Measurements from ENCODE around the gene MYCBP2.

MYCBP2 gene

DNA sequence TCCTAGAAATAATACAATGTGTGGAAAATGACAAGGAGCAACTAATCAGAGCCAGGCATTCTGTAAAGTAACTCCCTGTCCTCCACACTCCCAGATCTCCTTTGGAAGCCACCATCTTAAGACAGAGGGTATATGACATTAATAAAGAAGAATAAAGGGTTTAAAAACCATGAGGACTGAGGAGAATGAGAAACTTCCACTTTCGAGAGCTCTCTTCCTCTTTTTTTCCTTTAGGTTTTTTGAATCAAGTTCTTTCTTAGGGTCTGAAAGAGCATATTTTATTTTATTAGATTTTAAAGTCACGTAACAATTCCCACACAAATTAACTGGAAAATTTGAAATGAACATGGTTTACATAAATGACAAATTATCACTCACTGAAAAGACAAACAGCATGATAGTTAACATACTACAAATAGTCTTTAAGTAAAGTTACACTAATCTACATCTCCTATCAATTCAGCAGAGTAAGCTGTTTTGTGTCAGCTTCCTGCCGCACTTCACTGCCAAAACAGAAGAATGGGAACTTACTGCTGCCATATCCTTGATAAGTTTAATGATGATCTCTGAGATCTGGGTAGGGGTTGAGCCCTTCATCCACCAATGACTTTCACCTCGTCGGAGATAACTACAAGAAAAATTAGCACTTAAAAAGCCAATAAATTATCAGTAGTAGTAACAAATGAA, 261.3 kb downstream of the MYCBP2 start:
- FAIRE-seq = no peak

DNA sequence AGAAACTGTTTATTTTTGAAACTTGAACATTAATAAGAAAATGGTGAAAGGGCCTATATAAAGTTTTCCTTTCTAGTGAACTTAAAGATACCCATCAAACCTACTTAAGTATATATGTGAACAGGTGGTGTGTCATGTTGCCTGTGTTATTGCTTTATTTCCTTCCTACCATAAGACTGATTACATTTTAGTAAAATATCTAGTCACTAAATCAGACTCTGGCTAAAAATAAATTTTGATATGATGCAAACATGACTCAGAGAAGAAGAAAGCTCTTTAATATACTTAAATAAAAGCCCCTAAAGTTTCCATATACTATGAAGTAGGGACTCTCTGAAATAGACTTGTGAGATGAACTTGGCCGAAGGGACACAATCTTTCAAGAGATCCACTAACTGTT, 264.8 kb downstream of the MYCBP2 start:
- no peak for FAIRE-seq

DNA sequence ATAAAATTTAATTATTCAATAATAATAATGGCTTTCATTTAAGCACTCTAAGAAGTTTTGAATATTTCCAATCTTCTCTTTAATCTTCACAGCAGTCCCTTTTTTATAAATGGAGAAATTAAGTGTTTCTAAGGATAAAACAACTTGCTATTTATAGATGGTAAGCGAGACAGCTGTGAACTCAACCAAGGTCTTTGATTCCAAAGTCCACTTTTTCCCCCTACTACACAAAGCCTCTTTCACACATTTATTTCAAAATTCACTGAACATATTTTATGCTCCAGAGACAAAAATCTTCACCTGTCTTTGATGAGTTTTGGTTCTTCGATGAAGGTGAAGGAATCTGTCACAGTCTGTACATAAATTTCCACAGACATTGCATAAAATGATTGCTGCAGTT, 265.5 kb downstream of the MYCBP2 start:
- FAIRE-seq = no peak

DNA sequence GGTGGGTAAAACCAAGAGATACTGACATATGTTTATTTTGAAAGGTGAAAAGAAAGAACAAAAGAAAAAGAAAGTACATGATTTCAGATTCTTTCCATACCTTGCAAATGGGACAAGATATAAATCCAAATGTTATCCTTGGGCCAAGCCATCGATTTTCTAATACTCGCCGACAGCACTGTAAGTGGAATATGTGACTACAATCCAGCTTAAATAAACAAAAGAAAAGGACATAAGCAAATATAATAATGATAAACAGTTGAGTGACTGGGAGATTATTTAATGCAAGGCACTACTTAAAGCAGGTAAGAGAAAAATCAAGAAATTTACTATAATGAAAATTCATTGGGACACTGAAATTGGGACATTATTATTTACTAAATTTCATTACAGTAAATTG, 270.0 kb downstream of the MYCBP2 start:
- FAIRE-seq = no peak

DNA sequence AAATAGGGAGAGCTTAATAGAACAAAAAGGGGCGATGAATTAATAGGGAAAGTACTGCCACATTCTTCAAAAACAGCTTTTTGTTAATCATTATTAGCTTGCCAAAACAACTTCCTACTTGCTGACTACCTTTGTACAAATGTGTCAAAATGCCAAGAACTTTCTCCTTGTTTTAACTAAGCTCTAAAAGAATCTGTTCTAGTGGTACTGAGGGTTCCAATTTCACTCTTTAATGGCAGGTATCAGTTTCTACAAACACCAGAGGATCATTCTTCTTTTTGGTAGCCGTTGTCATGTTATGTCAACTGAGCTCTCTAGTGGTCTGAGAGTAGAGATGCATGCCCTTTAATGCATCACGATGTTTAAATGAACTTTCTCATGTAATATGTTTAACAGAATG, 270.5 kb downstream of the MYCBP2 start:
- no peak for FAIRE-seq

DNA sequence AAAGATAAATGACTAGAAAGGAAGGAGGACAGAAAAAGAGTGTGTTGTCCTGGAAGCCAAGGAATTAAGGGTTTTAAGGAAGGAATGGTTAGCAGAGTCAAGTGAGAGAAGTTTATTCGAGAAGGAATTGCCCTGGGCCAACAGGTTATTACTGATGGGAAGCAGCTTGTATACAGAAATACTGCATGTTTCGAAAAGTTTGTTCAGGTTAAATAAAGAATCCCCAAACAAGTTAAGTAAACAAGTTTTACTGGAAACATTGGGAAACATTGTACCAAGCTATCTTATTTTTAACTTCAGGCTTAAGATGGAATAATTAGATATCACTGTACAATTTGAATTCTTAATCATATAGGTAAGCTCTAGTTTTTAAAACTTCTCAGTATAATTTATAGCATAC, 271.7 kb downstream of the MYCBP2 start:
- FAIRE-seq = no peak

DNA sequence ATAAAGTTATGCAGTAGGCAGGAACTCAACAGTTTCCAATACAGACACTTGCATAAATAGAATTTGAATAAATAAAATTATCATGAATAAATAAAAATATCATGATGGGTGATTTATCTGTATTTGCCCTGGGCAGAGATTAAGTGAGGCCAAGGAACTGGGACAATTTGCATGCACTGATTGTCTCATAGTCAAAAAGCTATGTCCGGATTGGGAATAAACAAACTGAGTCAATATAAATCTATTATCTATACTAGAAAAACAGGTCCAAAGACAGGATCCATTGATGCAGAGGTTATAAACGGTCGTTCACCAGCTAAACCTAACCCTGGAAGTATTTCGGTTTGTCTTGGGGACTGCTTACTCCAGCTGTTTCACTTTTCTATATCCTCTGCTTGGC, 273.7 kb downstream of the MYCBP2 start:
- FAIRE-seq = no peak

DNA sequence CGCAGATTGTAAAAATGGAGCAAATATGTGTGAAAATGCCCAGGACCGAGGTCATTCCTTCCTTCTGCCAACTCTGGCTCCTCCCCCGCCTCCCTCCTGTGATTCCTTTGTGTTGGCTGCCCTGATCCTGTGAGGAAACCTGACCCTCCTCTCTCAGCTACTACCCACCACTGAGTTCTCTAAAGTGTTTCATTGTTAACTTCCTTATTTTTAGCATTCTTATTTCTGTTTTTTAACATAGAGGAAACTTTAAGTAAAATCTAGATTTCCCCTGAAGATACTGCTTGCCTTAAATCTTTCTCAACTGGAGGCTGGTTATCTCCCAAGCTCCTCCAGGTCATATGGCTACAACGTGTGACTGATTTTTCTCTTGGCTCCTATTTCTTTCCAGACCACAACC, 278.2 kb downstream of the MYCBP2 start:
- no peak for FAIRE-seq

DNA sequence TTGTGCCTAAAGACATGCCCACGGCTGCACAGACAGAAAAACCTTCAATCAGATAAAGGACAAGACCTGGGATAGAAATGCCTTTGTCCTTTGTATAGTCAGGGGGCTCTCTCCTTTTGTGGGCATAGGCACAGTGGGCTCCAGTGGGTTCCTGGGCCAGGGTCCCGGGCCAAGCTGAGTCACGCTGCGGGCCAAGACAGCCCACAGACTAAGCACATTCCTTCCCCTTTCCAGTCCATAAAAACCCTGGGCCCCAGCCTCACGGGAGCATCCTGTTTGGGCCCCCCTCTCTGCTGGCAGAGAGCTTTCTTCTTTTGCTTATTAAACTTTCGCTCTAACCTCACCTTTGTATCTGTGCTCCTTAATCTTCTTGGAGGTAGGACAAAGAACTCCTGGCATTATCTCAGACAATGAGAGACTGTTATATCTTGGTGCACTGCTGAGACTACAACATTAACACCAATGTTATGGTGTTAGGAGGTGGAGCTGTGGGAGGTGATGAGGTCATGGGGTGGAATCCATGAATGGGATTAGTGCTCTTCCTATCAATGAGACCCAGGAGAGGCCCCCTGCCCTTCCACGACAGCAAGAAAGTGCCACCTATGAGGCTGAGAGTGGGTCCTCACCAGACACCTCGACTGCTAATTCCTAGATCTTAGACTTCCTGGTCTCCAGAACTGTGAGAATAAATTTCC, 279.1 kb downstream of the MYCBP2 start:
- FAIRE-seq = no peak

DNA sequence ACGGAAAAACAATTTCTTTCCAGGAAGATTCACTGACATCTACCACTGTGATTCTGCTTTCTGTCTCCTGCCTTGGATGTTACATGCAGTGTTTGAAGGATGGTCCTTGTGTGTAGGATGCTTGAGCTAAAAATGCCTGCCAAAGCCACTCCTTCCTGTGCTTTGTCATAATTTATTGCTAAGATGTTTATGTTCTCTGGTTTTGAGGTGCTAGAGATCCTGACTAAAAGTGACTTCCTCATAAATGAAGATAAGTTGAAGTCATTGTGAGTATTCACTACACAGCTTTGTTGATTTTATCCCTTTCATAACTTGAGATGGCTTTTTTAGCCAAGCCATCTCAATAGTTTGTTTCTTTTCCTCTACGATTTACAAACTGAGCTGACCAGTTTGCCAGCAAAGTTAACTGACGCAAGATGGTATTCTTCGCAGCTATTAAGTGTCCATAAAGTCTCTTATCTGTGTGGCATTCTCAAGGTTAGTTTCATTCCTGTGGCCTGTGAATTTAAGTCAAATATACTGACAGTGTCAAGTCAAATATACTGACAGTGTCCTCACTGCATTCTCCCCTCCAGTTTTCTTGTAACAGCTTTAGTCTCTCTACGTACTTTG, 284.2 kb downstream of the MYCBP2 start:
- FAIRE-seq = no peak

DNA sequence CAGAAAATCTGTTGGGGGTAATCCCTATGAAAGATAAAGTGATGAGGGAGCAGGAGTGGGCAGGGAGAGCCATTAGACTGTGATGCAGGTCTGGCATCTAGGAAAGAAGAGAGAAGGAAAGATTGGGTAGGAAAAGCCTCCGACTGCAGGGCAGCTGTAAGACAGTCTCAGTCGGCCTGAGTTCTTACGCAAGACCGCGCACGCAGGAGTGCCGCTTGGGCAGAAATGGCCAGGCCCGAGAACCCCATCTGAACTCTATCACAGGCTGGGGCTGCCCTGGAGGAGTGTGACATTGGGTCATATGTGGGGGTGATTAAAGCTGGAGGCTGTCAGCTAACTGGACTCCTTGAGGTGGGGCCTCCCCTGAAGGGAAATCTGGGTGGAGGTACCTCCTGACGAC, 286.1 kb downstream of the MYCBP2 start:
- FAIRE-seq = no peak

DNA sequence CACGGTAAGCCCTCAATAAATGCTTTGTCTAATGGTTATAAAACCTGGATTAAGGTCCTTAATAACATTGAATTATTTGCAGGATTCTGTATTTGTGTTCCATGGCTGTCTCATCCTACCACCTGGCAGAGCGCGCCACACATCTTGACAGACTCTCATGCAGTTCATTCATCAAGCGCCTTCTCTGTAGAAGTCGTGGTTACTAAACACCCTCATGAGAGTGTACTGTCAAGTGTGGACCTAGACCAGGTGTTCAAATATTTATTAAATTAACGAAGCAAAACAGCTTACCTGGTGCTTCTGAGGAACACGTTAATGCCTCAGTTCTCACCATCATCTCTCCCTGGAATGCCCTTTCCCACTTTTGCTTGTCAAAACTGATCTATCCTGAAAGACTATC, 286.8 kb downstream of the MYCBP2 start:
- FAIRE-seq = no peak

DNA sequence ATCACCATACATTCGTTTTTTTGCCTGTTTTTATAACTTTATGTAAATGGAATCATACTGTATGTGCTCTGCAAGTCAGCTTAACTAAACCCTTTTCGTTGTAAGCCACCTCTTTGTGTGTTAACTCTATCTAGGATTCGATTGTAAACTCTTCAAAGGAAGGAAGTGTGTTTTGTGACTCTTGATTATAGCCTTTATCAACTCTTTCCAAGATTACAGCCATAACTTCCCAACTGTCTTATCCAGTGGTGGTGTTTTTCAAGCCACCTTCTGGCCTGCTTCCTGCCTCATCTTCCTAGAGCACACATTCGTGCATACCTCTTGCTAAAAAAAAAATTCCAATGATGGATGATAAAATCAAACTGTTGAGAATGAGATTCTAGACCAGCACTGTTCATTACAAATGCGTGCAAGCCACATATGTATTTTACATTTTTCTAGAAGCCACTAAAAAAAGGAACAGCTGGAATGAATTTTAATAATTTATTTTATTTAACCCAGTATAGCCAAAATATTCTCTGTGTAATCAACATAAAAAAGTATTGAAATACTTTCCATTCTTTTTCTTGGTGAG, 287.9 kb downstream of the MYCBP2 start:
- no peak for FAIRE-seq

DNA sequence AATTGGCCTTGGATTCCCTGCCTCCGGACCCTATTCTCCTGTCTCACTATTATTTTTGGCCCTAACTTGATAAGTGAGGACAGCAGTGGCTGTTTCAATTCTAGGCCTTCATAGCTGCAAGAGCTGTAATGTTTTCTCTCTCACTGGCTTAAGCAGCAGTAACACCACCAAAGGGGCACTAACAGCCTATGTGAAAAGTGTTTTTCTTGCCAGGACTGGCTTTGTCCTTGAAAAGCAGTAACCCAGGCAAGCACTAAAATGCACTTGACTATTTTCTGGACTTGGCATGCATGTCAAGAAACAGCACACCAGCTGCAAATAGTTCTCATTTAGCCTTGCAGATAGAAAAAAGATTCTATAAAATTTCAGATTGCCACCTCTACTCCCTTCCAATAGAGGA, 290.6 kb downstream of the MYCBP2 start:
- no peak for FAIRE-seq

DNA sequence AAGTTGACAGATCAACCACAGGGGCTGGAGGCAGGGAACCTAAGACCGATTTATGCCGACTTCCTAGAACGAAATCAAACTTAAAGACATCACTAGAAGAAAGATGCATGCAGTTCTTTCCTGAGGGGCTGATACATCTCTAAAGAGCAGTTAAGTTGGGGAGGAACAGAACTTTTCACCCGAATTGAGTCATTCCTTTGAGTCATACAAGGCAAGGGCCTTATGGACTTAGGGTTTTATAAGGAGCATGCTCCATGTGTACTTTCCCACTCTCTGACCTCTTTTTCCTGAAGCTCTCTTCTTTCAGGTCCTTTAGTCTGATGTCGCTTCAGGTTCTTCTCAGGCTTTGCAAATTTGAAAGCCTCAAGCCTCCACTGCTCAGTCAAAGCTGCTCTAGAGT, 292.0 kb downstream of the MYCBP2 start:
- no peak for FAIRE-seq

DNA sequence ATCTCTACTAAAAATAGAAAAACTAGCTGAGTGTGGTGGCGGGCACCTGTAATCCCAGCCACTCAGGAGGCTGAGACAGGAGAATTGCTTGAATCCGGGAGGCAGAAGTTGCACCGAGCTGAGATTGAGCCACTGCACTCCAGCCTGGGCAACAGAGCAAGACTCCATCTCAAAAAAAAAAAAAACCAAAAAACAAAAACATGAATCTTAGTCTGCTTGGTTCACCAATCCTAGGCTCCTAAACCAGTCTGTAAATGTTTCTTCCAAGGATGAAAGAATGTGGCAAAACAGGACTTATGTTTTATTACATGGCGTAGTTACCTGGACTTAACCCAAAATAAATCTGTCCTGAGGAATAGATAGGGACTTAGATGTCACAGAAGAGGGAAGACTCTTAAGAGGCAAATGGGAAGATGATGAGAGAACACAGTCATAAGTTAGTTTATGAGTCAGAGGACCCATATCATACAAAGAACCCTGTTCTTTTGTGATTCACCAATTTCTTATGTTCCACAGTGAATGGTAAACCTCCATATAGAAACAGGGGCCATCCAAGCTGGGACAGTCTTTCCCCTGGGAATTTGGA, 293.1 kb downstream of the MYCBP2 start:
- FAIRE-seq = no peak

DNA sequence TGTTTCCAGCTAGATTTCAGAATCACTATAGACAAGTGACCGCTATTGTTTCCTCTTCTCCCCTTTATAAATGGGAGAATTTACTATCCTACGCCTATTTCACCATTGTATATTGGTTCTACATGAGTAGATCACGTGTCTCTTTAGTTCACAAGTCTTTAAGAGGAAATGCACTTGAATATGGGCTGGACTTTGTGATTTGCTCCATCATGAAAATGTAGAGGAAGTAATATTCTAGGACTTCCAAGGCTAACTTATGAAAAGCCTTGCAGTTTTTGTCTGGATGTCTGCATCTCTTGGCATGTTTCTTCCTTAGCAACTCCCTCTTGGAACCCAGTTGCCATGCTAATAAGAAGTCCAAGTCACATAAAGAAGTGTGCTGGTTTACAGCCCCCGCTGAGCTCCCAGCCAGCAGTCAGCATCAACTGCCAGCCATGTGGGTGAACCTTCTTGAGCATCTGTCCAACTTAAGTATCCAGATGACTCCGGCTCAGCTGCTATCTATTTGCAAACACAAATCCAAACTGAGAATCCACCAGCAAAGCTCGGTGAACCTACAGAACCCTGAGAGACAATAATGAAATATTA, 295.1 kb downstream of the MYCBP2 start:
- FAIRE-seq = no peak

DNA sequence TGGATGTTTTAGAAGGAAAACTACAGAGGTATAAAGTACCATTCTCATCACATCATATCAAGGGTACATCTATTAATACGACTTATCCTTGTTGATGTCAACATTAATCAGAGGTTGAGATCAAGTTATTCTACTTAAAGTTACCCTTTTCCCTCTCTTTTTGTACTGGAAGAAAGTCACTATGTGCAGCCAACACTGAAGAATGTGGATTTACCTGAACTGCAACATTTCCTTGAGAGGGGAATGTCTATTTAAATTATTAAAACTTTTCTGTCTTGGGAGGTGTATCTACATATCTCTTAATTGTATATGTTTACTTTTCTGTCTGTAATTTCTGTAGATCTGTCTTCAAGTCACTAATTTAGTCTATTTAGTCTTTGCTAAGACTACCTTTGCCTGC, 297.5 kb downstream of the MYCBP2 start:
- FAIRE-seq = no peak

DNA sequence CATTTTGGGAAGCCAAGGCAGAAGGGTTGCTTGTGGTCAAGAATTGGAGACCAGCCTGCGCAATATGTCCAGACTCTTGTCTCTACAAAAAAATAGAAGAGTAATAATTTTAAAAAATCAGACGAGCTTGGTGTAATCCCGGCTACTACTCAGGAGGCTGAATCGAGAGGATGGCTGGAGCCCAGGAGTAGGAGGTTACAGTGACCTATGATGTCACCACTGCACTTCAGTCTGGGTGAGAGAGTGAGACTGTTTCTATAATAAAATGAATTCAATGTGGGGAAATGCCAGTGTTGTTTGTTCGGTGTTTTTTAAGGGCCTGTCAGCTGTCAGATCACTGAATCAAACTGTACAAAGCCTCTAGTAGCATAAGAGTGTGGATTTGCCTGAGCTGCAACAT, 298.7 kb downstream of the MYCBP2 start:
- FAIRE-seq = no peak

DNA sequence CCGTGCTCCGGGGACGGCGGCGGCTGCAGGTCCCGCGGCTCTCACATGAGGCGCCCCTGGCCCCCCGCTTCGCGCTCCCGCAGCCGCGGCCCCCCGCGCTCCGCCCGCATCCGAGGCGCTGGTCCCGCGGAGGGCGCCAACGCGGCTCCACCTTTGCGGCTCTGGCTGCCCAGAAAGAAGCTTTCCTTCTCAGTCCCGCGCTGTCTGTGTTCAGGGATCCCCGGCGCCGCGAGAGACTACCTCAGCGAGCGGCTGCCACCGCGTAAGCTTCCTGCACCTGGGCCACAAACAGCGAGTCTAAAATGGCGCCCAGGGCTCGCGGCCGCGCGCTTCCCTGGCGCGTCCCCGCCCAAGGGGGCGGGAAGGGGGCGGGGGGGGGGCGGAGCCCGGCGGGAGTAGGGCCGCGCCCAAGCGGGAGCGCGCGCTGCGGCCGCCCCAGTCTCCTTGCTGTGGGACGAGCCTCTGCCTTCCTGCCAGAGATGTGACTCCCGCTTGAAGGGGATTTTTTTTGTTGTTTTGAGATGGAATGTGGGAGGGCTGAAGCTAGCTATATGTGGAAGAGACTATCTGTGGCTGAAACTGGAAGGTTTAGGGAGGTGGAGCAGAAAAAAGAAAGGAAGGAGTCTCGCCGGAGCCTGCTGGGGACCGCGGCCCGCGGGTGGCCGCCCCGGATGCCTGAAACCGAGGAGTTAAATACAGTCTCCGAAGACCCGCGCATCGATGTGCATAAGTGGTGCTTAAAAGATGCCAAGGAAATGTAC, 299.9 kb downstream of the MYCBP2 start, which contains the start of gene FBXL3:
Gene FBXL3, minus strand, starts transcription at position 299 of the 761 bp plus-strand sequence. CDS start 5,299 bp downstream, outside the sequence.
- no peak for FAIRE-seq

DNA sequence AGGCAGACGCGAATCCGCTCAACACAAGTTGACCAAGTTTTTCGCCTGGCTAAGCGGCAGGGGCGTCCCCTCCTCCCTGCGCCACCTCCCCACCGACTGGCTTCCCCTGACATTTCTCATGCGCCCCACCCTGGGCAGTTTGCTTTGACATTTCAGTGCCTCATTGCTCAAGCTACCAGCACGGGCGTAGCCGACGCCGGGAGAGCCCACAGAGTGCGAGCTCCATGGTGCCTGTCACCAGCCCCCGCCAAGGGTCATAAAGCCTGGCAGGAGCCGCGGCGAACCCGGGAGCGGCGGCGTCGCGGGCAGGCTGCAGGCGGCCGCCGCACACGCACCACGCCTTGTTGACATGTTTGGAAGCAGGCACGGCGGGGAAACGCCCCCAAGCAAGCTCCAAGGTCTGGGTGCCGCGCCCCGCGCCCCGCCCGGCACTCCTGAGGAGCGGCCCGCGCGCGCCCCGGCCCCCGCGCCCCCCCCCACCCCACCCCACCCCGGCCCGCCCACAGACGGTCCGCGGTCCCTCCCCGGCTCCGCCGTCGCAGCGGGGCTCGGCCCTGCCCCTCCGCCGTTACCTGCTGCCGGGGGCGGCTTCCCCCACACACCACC, 300.5 kb downstream of the MYCBP2 start:
- no peak for FAIRE-seq

DNA sequence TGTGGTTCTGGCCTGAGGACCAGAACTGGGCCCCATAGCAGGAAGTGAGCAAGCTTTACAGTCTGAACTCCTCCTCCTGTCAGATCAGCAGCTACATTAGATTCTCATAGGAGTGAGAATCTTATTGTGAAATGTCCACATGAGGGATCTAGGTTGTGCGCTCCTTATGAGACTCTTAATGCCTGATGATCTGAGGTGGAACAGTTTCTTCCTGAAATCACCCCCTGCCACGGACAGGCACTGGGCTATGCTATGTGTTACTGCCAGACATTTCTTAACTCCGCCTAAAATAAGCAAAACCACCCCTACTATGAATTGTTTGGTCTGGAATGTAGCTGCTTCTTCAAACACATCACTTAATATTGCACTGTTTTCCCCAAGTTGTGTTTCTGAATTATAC, 304.6 kb downstream of the MYCBP2 start:
- FAIRE-seq = no peak
